IPS DF 4.7 (cell line): ENCODE measurements around the gene IDH3G.

ENCODE experiments used
- DNase-seq: peaks from one replicate; pipeline ENCODE4 v3.0.0-alpha.2; 2013; ENCODE audit warnings: low spot score; ENCODE audit errors: extremely low read depth

The IDH3G gene

GRCh38 chrX:153736071-153736820 lies 57.9 kb downstream of the IDH3G start:
- DNase-seq, result no peak
